Cardiac fibroblast (primary cell): ENCODE measurements around the gene CYB561D2.
A peak's percentile ranks its signal among the peaks of the same experiment; 100 is the strongest.

Experiments
- DNase-seq, 2 donors: peaks; one replicate each; pipeline versions ENCODE4 v3.0.0 to v3.0.0-alpha.2; 2010; ENCODE audit warnings: low read depth in 2 of 2
- H3K4me3 ChIP-seq, 2 donors: replicated peaks in 1 of 2; 1 replicate in 1 of 2; 2 replicates in 1 of 2; pipeline ENCODE4 v1.5.1; 2011; ENCODE audit warnings: low read depth in 2 of 2, low read length in 2 of 2, mild to moderate bottlenecking in 2 of 2, moderate library complexity in 1 of 2
- TF ChIP-seq, protein P1 (sequence below): IDR thresholded peaks from one replicate; pipeline ENCODE4 v1.5.1; 2011; ENCODE audit warnings: low read depth, mild to moderate bottlenecking, low read length, inconsistent platforms

CYB561D2 gene

DNA sequence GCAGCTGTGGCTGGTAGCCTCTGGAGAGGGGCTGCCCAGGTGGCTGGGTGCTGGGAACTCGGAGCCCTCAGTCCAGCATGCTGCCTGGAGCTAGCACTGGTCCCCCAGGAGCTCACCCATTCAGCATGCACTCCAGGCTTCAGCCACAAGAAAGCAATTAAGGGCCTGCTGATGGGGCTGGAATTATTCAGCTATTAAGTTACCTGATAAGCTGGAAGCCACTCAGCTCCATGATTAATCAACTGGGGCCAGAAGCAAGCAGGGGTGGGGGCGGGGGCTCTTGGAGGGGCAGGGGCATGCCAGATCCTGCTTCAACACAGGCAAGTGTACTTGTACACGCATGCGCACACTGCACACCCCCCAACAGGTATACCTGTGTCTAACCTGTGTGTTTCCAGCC, 30.7 kb downstream of the CYB561D2 start:
- DNase-seq: no peak
- TF ChIP-seq, protein P1, sequence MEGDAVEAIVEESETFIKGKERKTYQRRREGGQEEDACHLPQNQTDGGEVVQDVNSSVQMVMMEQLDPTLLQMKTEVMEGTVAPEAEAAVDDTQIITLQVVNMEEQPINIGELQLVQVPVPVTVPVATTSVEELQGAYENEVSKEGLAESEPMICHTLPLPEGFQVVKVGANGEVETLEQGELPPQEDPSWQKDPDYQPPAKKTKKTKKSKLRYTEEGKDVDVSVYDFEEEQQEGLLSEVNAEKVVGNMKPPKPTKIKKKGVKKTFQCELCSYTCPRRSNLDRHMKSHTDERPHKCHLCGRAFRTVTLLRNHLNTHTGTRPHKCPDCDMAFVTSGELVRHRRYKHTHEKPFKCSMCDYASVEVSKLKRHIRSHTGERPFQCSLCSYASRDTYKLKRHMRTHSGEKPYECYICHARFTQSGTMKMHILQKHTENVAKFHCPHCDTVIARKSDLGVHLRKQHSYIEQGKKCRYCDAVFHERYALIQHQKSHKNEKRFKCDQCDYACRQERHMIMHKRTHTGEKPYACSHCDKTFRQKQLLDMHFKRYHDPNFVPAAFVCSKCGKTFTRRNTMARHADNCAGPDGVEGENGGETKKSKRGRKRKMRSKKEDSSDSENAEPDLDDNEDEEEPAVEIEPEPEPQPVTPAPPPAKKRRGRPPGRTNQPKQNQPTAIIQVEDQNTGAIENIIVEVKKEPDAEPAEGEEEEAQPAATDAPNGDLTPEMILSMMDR: no peak

DNA sequence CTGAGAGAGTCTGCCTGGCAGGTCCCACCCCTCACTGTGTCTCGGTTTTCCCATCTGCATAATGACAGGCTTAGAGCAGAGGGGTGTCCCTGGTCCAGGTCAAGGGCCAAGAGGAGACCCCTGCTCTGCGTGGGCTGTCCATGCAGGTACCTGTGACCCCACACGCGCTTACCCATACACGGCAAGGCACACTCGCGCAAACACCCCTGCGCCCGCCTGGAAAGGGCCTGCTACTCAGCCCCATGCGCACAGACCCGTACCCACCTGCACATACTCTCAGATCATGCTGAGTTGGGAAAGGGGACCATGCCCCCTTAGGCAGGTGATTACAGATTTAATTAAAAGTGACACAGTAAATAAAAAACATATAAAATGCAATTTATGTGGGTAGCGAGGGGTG, 32.1 kb downstream of the CYB561D2 start:
- no peak for DNase-seq
- TF ChIP-seq, protein P1: no peak
- H3K4me3 ChIP-seq: no peak overlapping the region

More for the DNA sequence above, 30.7 kb downstream of the CYB561D2 start:
- no peak overlapping the region for H3K4me3 ChIP-seq

DNA sequence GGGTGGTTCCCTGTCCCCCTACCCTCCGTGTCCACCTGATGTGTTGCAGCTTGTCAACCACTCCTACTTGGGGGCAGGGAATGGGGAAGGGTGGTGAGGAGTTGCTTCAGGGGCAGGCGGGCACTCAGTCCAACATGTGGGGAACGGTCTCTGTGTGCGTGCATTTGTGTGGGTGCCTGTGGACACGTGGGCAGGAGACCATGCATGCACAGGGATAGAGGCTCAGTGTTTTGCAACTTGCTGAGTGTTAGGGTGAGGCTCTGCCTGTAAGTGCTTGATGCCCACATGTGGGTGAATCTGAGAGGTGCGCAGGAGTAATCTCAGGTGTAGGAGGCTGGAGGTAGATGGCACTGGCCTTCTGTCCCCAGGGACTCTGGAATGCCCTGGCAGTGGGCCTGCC, 33.1 kb downstream of the CYB561D2 start:
- no peak overlapping the region for H3K4me3 ChIP-seq
- DNase-seq: no peak
- TF ChIP-seq, protein P1: no peak

DNA sequence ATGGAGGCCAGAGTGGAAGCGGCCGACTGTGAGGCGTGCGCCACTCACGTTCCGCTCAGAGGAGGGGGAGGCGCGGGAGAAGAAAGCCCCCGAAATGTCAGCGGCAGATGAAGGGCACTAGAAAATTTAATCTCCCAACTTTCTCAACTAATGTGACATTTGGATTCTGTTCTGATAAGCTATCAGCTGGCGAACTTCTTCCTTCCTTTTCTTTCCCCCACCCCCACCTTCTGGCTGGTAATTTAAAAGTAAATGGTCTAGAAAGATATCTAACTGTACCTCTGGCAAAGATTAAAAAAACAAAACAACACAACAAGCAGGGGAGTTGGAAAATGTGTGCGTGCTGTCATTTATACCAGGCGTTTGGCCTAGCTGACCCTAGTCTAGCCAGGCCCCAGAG, 35.1 kb downstream of the CYB561D2 start:
- no peak overlapping the region for H3K4me3 ChIP-seq
- TF ChIP-seq, protein P1: no peak
- no peak for DNase-seq

DNA sequence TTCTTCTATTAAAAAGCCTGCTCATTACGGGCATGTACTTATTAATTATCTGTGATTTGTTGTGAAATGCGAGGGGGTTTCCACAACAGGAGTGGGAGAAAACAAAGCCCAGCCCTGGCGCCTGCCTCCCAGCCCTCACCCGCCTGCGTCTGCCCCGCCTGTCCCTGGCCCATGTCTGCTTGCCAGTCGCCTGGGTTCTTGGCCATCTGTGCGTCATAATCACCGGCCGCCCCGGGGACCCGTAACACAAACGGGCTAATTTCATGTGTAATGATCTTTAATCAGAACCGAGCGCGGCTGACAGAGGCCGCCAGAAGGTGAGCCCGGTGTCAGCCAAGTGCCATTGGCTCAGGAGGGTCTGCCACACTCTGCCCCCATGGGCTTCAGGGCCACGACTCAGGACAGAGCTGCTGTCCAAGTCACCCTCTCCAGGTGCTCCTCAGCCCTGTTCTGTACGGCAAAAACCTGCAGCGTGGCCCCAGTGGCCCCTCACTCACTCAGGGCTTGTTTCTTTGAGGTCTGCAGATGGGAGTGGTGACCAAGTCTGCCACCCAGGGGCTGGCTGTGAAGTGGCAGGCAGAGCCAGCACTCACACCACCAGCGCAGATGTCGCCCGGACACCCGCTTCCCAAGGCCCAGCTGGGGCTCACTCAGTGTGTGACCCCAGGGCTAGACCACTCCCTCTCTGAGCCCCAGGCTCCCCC, 37.5 kb downstream of the CYB561D2 start:
- no peak for DNase-seq
- H3K4me3 ChIP-seq: no peak overlapping the region
- TF ChIP-seq, protein P1: peak; percentile 13

DNA sequence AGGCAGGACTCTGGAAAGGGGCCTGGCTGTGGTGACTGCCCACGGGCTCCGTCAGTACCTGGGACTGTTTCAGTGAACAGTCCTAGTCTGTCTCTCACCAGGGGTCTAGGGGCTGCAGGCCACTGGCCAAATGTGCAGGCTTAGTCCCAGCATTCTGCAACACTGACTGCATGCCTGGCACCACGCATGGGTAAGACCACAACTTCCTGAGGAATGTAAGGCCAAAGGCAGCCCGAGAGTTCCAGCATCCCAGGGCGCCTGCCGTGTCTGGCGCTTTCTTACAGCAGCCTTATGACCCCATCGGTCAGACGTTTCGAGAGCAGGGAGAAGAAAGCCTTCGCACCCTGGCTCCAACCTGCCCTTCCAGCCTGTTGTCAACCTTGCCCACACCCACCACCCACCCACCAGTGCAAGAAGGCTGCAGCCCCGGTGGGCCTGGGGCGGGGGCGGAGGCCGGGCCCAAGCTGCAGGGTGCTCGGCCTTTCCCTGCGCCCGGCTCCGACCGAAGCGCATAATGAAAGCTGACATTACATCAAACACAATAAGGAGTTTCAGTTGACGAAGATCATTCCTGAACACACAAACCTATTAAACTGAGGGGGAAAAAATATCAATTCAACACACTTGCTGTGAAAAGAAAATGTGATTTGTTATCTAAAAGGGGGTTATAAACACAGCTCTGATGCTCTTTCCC, 38.2 kb downstream of the CYB561D2 start:
- H3K4me3 ChIP-seq: no peak overlapping the region
- TF ChIP-seq, protein P1: no peak
- DNase-seq: no peak

DNA sequence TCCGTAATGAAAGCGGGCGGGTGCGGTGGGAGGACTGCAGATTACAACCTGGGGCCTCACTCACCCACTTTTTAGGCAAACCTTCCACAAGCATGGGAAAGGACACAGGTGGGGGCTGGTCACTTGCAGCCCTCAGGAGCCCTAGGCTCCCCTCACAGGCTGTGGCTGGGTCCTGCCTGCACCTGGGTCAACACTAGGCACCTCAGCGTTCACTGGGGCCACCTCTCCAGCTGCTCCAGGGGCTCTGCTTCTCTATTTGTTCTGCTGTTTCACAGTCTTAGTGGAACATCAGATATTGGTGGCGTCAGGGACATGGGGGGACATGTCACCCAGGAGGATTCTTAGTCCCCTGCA, 38.7 kb downstream of the CYB561D2 start:
- DNase-seq: no peak
- H3K4me3 ChIP-seq: no peak overlapping the region
- TF ChIP-seq, protein P1: no peak
